ENCODE data around the gene CLASP2.

Gene CLASP2

GRCh38 chr3:33629219-33629618 lies 88.8 kb downstream of the CLASP2 start:
- DNase-seq: no peak

DNA sequence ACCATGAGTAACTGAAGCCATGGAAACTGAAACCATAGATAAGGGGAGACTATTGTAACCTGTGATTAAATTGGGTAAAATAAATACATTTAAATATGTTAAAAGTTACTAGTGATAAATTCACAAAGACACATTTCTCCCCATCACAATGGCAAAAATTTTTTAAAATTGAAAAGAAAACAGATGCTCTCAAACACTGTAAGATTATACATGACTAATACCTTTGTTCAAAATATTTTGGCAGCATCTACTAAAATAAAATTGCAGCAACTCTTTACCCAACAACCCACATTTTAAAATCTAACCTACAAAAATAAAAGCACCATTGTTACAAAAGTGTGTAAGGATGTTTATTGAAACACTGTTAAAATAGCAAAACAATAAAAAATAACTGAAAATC lies 93.3 kb downstream of the CLASP2 start:
- no peak for DNase-seq

- no peak for DNase-seq
Measured at GRCh38 chr3:33613041-33613440, 105.0 kb downstream of the CLASP2 start.

GRCh38 chr3:33612607-33613006 lies 105.4 kb downstream of the CLASP2 start:
- no peak for DNase-seq

- DNase-seq: no peak
Measured at GRCh38 chr3:33602829-33603228, 115.2 kb downstream of the CLASP2 start.

GRCh38 chr3:33597257-33597689 lies 120.8 kb downstream of the CLASP2 start:
- DNase-seq: no peak

DNA sequence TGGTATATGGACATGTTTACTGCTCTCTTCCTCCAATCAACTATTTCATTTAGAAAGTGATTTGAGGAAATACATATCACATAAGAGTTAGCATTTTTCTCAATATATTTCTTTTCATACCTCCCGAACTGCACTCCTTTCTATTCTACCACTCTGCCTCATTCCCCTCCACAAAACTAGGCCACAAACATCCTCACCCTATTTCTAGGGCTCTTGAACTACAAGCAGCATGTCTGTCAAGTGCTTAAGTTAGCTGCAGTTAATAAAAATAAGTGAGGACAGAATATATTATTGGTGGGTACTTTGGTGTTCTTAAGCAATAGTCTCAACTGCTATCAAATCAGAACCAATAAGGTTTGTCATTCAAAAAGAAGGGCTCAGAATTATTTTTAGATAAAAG lies 125.1 kb downstream of the CLASP2 start:
- DNase-seq: no peak

DNA sequence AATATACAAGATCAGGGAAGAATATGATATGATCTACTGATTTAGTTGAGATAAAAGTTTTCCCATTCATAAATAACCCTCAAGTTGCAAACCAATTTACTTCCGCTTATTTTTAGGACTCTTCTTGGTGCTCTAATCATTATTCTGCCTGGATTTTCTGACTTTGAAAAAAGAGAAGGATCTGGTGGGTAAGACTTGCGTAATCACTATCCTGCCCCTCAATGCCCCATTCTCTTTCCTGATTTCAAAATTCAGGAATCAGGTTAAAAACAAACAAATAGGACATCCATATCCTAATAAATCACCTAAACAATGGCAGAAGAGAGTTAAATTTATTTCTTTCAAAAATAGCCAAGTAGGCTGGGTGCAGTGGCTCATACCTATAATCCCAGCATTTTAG lies 127.5 kb downstream of the CLASP2 start:
- DNase-seq: no peak

DNA sequence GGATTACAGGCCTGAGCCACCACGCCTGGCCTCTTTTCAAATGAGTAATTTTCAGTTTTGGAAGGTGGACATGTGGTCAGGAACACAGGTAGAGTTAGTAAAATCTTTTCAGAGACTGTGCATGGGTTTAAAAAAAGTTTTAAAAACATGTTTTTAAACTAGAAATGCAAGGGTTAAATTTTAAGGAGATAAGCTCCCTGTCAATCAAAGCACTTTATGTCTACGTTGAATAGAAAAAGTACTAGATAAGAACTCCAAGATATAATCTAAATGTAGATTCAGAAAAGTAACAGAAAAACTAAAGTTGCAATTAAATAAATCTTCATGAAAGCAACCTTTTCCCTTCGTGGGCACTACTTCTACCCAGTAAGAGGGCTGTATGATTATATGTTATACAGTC lies 131.7 kb downstream of the CLASP2 start:
- no peak for DNase-seq

DNA sequence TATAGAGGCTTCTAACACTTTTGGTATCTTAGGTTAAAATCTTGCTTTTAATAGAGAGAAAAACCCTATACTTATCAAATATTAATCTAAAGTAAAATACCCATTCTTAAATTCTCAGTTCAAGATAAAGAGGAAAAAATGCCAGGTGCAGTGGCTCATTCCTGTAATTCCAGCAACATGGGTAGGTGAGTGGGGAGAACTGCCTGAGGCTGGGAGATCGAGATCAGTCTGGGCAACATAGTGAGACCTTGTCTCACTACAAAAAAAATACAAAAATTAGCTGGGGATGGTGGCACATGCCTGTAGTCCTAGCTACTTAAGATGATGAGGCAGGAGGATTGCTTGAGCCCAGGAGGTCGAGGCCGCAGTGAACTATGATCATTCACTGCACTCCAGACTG lies 135.8 kb downstream of the CLASP2 start:
- DNase-seq: no peak

GRCh38 chr3:33581666-33582065 lies 136.4 kb downstream of the CLASP2 start:
- no peak for DNase-seq

GRCh38 chr3:33579840-33580239 lies 138.2 kb downstream of the CLASP2 start:
- DNase-seq: no peak

GRCh38 chr3:33579178-33579510 lies 138.9 kb downstream of the CLASP2 start:
- DNase-seq: no peak

DNA sequence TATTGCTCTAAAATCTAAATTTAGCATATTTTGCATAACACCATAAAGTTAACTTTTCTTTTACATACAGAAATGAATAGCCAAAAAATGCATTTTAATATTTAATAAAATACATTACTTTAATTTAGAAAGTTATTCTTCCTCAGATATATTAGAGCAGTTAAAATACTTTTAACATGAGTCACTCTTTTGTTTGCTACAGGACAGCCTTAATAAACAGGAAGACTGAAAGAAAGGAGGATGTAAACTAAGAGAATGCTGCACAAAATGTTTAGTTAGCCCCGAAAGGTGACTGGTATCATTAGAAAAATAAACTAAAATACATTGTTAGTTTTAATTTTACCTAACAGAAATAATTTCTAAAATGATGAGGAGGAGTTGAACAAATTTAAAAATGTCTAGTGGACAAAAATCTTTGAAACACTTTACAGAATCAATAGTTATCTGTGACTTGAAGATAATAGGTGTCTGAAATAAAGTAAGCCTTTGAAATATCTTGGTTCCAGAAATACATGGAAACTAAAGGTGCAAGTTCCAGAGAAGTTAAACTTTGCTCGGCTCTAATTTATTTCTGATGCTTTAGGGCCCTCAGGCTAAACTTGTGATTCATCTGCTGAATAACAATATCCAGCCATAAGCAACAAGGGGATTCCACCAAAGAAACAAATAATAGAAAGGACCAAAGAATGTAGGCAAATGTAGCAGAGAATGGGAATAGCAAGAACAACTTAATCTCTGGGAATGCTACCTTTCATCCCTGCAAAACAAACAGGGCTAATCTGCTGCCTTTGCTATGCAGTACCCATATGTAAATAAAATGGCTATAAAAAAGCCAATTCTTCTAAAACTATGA lies 139.5 kb downstream of the CLASP2 start:
- no peak for DNase-seq

- no peak for DNase-seq
Measured at GRCh38 chr3:33577588-33577987, 140.5 kb downstream of the CLASP2 start.

GRCh38 chr3:33577173-33577572 lies 140.9 kb downstream of the CLASP2 start:
- no peak for DNase-seq

DNA sequence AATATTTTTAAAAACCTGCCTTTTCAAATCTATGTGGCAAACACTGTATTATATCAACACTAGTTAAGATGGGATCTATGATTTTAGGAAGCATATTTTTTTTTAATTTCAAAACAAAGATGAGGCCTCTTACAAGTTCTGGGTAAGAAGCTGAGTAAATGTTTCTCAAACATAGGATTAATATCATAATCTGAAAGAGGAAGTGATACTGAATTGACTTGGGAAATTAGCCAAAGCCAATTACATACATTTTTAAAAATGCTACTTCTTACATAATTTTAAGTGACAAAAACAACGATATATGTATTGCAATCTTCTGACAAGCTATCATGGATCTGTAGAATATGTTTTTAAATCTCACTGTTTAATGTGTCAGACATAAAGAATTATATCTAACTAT lies 142.7 kb downstream of the CLASP2 start:
- DNase-seq: no peak

DNA sequence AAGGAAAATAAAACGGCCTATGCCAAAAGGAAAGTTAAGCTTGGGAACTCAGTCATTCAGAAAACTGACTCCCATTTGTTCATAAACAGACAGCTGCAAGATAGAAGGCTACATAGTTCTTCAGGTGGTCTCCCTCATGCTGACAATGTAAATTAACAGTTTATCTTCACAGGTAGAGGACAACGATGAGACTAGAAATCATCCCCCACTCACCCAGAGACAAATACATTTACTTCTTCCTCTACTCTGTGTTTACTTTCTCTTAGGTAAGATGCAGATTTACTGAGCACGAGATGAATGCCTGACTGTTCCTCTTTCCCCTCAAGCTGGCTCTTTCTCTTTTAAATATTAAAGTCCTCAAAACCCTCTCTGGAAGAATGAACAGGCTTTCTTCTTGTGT lies 160.2 kb downstream of the CLASP2 start:
- no peak for DNase-seq

GRCh38 chr3:33557279-33557678 lies 160.8 kb downstream of the CLASP2 start:
- no peak for DNase-seq

- DNase-seq: no peak
Measured at GRCh38 chr3:33547101-33547500, 171.0 kb downstream of the CLASP2 start.

- no peak for DNase-seq
Measured at GRCh38 chr3:33544126-33544525, 173.9 kb downstream of the CLASP2 start.

GRCh38 chr3:33543601-33544000 lies 174.5 kb downstream of the CLASP2 start:
- no peak for DNase-seq

GRCh38 chr3:33541918-33542317 lies 176.1 kb downstream of the CLASP2 start:
- no peak for DNase-seq

- DNase-seq: no peak
Measured at GRCh38 chr3:33538678-33539339, 179.2 kb downstream of the CLASP2 start.

DNA sequence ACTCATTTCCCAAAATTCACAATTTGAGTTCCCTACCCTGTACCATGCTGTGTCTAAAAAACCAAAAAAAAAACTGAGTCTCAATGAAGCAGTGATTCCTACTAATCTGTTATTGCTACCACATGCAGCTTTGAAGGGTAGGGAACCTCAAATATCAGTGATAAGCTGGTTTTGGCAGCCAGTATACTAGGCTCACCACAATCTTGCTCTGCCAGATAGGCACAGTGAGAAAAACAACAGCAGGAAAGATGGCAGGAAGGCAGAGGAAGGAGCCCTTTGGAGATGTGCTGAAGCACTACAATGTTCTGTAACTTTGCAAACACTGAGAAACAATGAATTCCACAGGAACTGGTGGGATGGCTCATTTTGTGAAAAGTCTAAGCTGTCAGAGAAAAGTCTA lies 180.9 kb downstream of the CLASP2 start:
- DNase-seq: no peak

Data from NCI-H774 (cell line).